ENCODE results near the gene IDNK.
"Not testable (repeated sequence)": the region's sequence is repeated elsewhere in the genome, so short reads cannot be mapped to it uniquely, and the experiment has no call there.

IDNK gene

DNA sequence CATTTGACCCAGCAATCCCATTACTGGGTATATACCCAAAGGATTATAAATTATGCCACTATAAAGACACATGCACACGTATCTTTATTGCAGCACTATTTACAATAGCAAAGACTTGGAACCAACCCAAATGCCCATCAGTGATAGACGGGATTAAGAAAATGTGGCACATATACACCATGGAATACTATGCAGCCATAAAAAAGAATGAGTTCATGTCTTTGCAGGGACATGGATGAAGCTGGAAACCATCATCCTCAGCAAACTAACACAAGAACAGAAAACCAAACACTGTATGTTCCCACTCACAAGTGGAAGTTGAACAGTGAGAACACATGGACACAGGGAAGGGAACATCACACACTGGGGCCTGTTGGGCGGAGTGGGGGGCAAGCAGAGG lies 9.6 kb upstream of the IDNK start:
- H3K4me3 ChIP-seq (ENCODE audit: low read length); H3K36me3 ChIP-seq (ENCODE audit: insufficient read depth, low read depth, low read length); H3K27ac ChIP-seq (ENCODE audit: low read length); H3K4me1 ChIP-seq (ENCODE audit: insufficient read depth, low read length); H3K9ac ChIP-seq (ENCODE audit: low read depth, low read length); H3K9me3 ChIP-seq (ENCODE audit: insufficient read depth, low read depth, low read length); H3K27me3 ChIP-seq (ENCODE audit: insufficient read depth, low read length): not testable (repeated sequence)

DNA sequence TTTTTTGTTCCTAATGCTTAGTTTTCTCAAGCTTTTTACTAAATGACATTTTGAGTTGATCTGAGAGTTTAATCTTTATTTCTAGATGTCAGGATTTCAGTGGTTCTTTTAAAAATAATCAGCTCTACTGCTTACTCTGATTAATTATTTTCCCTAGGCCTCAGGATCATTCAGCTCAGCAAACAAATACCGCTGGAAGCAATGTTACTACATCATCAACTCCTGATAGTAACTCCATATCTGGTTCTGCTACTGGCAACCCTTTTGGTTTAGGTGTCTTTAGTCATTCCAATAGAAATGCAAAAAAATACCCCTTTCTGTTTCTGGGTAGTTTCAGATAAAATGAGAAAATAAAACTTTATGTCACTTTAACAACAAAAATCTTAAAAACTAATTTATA lies 5.6 kb upstream of the IDNK start:
- no peak overlapping the region for H3K4me3 ChIP-seq (ENCODE audit: low read length)
- no peak overlapping the region for H3K27ac ChIP-seq (ENCODE audit: low read length)
- peaks cover 11% of the 10 kb centered on the region; the same call in 1 of the 2 replicates for H3K27me3 ChIP-seq (ENCODE audit: insufficient read depth, low read length)
- H3K9me3 ChIP-seq (ENCODE audit: insufficient read depth, low read depth, low read length) = no peaks in the 10 kb centered on the region
- H3K4me1 ChIP-seq (ENCODE audit: insufficient read depth, low read length) = no peaks in the 10 kb centered on the region
- H3K9ac ChIP-seq (ENCODE audit: low read depth, low read length) = no peak overlapping the region
- H3K36me3 ChIP-seq (ENCODE audit: insufficient read depth, low read depth, low read length) = no peaks in the 10 kb centered on the region

DNA sequence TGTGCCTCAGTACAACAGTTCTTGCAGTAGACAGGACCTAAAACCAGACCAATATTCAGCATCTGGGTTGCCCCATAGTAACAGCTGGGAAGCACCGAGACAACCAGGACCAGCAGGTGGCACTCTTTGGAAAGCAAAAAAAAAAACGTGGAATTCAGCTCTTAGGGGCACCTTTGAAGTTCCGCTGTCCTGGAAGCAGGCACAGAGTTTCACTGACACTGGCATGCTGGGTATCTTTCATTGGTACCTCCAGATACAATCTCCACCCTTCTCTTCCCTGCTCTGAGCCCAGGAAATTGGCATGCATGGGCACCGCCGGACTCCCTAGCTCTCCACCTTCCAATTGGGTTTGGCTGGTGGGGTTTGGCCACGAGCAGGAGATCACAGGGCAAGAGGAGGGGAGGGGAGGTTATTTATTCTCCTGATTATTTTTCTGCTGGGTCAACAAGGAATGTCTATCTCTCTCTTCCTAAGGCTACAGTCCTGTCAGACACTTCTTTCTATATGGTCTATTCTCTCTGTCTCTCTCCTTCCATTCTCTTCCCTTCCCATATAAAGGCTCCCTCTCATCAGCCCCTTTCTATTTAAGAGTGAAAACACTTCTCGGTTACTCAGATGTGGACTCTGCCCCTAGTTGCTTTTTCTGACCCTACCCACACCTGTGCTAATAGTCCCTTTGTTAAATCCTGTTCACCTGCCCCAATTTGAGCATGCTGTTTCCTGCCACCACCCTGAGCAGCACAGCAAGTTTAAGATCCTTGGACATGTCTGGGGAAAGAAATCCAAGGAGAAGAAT lies 1.9 kb upstream of the IDNK start:
- Histone ChIP-seq H3K36me3 (ENCODE audit: insufficient read depth, low read depth, low read length) (no peaks in the 10 kb centered on the region), H3K4me3 (ENCODE audit: low read length) (0 out of 2 replicates have a peak overlapping the region, but pooled peaks have one; percentile 21), H3K9me3 (ENCODE audit: insufficient read depth, low read depth, low read length) (no peaks in the 10 kb centered on the region), H3K9ac (ENCODE audit: low read depth, low read length) (no peak overlapping the region), H3K4me1 (ENCODE audit: insufficient read depth, low read length) (peaks cover 3% of the 10 kb centered on the region; the same call in 1 of the 2 replicates), H3K27ac (ENCODE audit: low read length) (no peak overlapping the region), H3K27me3 (ENCODE audit: insufficient read depth, low read length) (peaks cover 11% of the 10 kb centered on the region; the same call in 1 of the 2 replicates)

DNA sequence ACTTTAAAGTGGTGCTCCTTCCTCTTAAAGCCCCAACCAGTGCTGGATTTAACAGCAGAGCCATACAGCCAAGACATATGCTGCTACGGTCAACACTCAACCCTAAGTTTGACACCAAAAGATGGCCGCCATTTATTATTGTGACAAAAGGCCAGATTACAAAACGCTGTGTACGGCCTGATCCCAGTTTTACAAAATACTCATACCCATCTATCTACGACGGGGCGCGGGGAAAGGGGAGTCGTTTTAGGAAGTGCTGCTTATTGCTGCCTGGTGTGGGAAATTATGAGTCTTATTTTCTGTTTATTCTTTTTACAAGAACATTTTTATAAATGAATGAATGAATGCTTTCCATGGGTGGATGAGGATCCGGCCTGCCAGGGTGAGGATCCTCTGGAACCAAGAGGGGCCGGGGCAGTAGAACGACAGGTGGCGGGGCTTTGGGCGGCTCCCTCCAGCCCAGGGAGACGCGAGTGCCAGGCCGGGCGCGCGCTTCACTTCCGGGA lies 457 bp upstream of the IDNK start:
- Histone ChIP-seq H3K36me3 (ENCODE audit: insufficient read depth, low read depth, low read length) (no peaks in the 10 kb centered on the region), H3K4me3 (ENCODE audit: low read length) (peak overlapping the region; percentile 76), H3K27ac (ENCODE audit: low read length) (no peak overlapping the region), H3K27me3 (ENCODE audit: insufficient read depth, low read length) (peaks cover 11% of the 10 kb centered on the region; the same call in 1 of the 2 replicates), H3K4me1 (ENCODE audit: insufficient read depth, low read length) (peaks cover 3% of the 10 kb centered on the region; the same call in 1 of the 2 replicates), H3K9ac (ENCODE audit: low read depth, low read length) (peak overlapping the region; percentile 81; the same call in 1 of the 2 replicates), H3K9me3 (ENCODE audit: insufficient read depth, low read depth, low read length) (no peaks in the 10 kb centered on the region)

DNA sequence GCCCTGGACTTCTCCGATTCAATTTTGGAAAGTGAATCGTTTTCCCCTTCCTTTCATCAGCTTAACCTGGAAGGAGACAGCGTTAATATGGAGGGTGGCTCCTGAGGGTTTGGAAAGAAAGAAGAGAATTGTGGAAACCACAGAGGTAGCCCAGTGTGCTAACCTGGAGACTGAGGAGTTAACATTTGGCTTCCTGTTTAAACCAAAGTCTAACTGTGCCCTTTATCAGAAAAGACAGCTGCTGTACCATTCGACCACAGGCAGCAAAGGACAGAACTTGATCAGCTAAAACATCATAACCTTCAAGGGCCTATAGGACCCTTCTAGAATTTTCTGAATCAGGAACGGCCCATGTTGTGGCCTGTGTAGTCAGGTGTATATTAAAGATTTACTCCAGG lies 735 bp downstream of the IDNK start:
- H3K27me3 ChIP-seq (ENCODE audit: insufficient read depth, low read length) = peaks cover 11% of the 10 kb centered on the region; the same call in 1 of the 2 replicates
- no peaks in the 10 kb centered on the region for H3K36me3 ChIP-seq (ENCODE audit: insufficient read depth, low read depth, low read length)
- peak overlapping the region; percentile 22 for H3K27ac ChIP-seq (ENCODE audit: low read length)
- peak overlapping the region; percentile 76 for H3K4me3 ChIP-seq (ENCODE audit: low read length)
- H3K4me1 ChIP-seq (ENCODE audit: insufficient read depth, low read length) = peaks cover 3% of the 10 kb centered on the region; the same call in 1 of the 2 replicates
- H3K9ac ChIP-seq (ENCODE audit: low read depth, low read length) = peak overlapping the region; percentile 81
- H3K9me3 ChIP-seq (ENCODE audit: insufficient read depth, low read depth, low read length) = no peaks in the 10 kb centered on the region

DNA sequence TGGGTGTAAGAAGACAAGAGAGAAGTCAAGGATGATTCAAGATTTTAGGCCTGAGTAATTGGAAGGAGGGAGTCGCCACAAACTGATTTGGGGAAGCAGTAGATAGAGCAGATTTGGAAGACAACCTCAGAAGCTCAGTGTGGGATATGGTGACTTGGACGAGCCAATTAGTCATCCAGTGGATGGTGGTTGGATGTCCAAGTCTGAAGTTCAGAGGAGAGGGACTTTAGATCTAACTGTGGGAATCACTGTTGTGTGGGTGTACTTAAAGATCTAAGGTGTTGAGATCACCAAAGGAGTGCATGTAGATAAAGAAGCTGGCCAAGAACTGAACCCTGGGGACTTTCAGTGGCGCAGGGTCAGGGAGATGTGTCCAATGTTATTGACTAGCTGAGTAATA lies 2.2 kb downstream of the IDNK start:
- Histone ChIP-seq H3K4me1 (ENCODE audit: insufficient read depth, low read length) (peaks cover 3% of the 10 kb centered on the region; the same call in 1 of the 2 replicates), H3K9ac (ENCODE audit: low read depth, low read length) (no peak overlapping the region), H3K27ac (ENCODE audit: low read length) (no peak overlapping the region), H3K27me3 (ENCODE audit: insufficient read depth, low read length) (peaks cover 11% of the 10 kb centered on the region; the same call in 1 of the 2 replicates), H3K36me3 (ENCODE audit: insufficient read depth, low read depth, low read length) (no peaks in the 10 kb centered on the region), H3K4me3 (ENCODE audit: low read length) (no peak overlapping the region), H3K9me3 (ENCODE audit: insufficient read depth, low read depth, low read length) (no peaks in the 10 kb centered on the region)

DNA sequence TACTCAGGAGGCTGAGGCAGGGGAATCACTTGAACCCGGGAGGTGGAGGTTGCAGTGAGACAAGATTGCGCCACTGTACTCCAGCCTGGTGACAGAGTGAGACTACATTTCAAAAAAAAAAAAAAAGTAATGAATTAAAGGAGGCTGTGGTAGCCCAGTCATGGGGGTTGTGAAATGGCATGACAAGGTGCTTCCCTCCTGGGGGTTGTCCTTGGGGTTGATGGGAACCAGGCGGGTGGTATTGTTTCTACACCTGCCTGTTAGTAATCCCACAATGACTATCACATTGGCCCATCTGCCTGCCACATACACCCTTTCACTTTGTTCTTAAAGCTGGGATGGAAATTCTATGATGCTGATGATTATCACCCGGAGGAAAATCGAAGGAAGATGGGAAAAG lies 5.6 kb downstream of the IDNK start:
- peaks cover 17% of the 10 kb centered on the region; the same call in 1 of the 2 replicates for H3K4me1 ChIP-seq (ENCODE audit: insufficient read depth, low read length)
- no peak overlapping the region for H3K4me3 ChIP-seq (ENCODE audit: low read length)
- H3K36me3 ChIP-seq (ENCODE audit: insufficient read depth, low read depth, low read length) = no peaks in the 10 kb centered on the region
- no peak overlapping the region for H3K9ac ChIP-seq (ENCODE audit: low read depth, low read length)
- no peak overlapping the region for H3K27ac ChIP-seq (ENCODE audit: low read length)
- no peaks in the 10 kb centered on the region for H3K9me3 ChIP-seq (ENCODE audit: insufficient read depth, low read depth, low read length)
- H3K27me3 ChIP-seq (ENCODE audit: insufficient read depth, low read length) = no peaks in the 10 kb centered on the region

DNA sequence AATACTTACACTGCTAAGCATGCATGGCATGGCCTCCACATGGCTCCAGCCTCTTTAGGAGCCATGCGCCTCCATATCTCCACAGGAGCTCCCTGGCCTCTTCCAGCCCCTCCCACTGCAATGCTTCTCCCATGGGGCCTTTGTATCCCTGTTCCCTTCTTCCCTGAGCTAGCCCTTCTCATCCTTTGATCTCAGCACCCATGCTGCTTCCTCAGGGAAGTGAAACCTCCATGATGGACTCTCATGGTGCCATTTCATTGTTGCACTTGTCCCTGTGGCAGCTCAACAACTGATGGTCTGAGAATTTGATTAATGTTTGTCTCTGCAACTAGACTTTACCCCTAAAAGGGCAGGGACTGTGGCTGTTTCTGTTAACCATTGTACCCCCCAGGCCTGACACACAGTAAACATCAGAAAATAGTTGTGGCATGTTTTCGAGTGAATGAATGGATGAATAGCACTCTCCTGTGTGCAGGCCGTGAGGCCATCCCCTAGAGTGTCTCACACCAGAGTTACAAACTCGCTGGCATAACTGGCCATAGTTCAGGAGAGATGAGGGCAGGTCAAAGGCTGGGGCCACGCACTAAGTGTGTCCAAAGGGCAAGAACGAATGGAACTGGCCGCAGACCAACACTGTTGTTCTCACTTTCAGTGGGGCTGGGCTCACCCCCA lies 6.6 kb downstream of the IDNK start:
- Histone ChIP-seq H3K27me3 (ENCODE audit: insufficient read depth, low read length) (no peaks in the 10 kb centered on the region), H3K9ac (ENCODE audit: low read depth, low read length) (no peak overlapping the region)

DNA sequence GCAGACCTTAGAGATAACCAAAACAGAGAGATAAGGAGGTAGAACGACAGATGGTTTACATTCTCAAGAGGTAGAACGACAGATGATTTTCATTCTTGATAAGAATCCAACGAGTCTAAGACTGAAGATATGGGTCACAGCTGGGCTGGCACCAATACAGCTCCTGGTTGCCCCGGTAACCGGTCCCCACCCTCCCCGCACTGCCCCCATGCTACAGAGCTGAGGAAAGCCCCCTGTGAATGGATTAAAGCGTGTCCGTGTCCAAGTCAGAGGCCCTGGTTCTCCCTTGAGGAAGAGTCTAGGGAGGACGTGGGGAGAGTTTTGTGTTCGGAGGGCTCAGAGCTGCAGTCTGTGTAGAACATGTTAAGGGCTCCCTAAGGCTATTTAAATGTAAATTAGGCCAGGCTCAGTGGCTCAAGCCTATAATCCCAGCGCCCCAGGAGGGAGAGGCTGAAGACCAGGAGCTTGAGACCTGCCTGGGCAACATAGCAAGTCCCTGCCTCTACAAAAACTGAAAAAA lies 8.1 kb downstream of the IDNK start:
- H3K27me3 ChIP-seq (ENCODE audit: insufficient read depth, low read length) = no peaks in the 10 kb centered on the region
- H3K9ac ChIP-seq (ENCODE audit: low read depth, low read length) = peak overlapping the region; percentile 4; the same call in 1 of the 2 replicates
- H3K9me3 ChIP-seq (ENCODE audit: insufficient read depth, low read depth, low read length) = no peaks in the 10 kb centered on the region
- no peak overlapping the region for H3K27ac ChIP-seq (ENCODE audit: low read length)
- no peaks in the 10 kb centered on the region for H3K36me3 ChIP-seq (ENCODE audit: insufficient read depth, low read depth, low read length)
- peaks cover 16% of the 10 kb centered on the region; the same call in 1 of the 2 replicates for H3K4me1 ChIP-seq (ENCODE audit: insufficient read depth, low read length)
- H3K4me3 ChIP-seq (ENCODE audit: low read length) = peak overlapping the region; percentile 41; the same call in 1 of the 2 replicates

More for the DNA sequence above, 6.6 kb downstream of the IDNK start:
- Histone ChIP-seq H3K36me3 (ENCODE audit: insufficient read depth, low read depth, low read length) (no peaks in the 10 kb centered on the region), H3K4me3 (ENCODE audit: low read length) (no peak overlapping the region), H3K27ac (ENCODE audit: low read length) (peak overlapping the region; percentile 62), H3K9me3 (ENCODE audit: insufficient read depth, low read depth, low read length) (no peaks in the 10 kb centered on the region), H3K4me1 (ENCODE audit: insufficient read depth, low read length) (peaks cover 16% of the 10 kb centered on the region; the same call in 1 of the 2 replicates)

DNA sequence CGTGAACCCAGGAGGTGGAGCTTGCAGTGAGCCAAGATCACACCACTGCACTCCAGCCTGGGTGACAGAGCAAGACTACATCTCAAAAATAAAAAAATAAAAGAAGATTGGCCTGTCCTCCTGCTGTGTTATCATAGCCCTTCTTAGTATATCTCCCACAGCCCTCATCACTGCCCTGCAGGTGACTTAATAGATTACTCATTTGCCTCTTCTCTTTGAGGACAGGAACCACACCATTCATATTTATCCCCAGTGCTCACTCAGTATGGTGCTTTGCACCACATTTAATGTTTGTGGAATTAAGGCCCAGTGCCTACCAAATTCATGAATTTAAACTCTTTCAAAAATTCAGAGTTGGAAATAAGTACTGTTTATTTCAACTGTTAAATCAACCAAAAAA lies 10.3 kb downstream of the IDNK start:
- no peaks in the 10 kb centered on the region for H3K36me3 ChIP-seq (ENCODE audit: insufficient read depth, low read depth, low read length)
- no peak overlapping the region for H3K9ac ChIP-seq (ENCODE audit: low read depth, low read length)
- H3K27me3 ChIP-seq (ENCODE audit: insufficient read depth, low read length) = no peaks in the 10 kb centered on the region
- no peaks in the 10 kb centered on the region for H3K9me3 ChIP-seq (ENCODE audit: insufficient read depth, low read depth, low read length)
- H3K27ac ChIP-seq (ENCODE audit: low read length) = no peak overlapping the region
- peaks cover 16% of the 10 kb centered on the region; the same call in 1 of the 2 replicates for H3K4me1 ChIP-seq (ENCODE audit: insufficient read depth, low read length)
- H3K4me3 ChIP-seq (ENCODE audit: low read length) = no peak overlapping the region

DNA sequence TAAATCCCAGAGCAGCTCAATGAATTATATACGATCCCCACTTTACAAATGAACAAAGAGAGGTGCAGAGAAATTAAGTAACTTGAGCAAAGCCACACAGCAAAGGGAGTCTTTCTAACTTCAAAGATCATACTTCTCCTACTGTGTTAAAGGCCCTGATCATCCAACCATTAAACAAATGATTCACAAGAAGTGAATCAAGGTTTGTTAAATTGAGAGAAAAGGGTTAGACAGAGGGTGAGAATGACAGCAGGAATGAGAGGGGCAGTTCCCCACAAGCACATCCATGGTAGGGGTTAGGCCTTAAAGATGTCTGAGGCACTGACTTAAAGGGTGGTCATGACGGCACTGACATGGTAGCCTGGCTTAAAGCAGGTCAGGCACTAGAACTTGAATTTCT lies 10.7 kb downstream of the IDNK start:
- Histone ChIP-seq H3K36me3 (ENCODE audit: insufficient read depth, low read depth, low read length) (no peaks in the 10 kb centered on the region), H3K9ac (ENCODE audit: low read depth, low read length) (no peak overlapping the region), H3K9me3 (ENCODE audit: insufficient read depth, low read depth, low read length) (no peaks in the 10 kb centered on the region), H3K27ac (ENCODE audit: low read length) (no peak overlapping the region), H3K4me3 (ENCODE audit: low read length) (no peak overlapping the region), H3K27me3 (ENCODE audit: insufficient read depth, low read length) (no peaks in the 10 kb centered on the region), H3K4me1 (ENCODE audit: insufficient read depth, low read length) (peaks cover 16% of the 10 kb centered on the region; the same call in 1 of the 2 replicates)
